SK-N-SH (cell line): ENCODE results near the gene STK38.

Experiments used
- CHD2 ChIP-seq: fragments of 150-350 bp; IDR thresholded peaks from 2 replicates; pipeline ENCODE4 v1.6.1; 2018; ENCODE audit warnings: low read length; ENCODE audit not compliant: partially characterized antibody
- CTCF ChIP-seq: fragments of 200-600 bp; sonication (generic); IDR thresholded peaks from 2 replicates; pipeline ENCODE4 v1.6.1; 2017; ENCODE audit warnings: antibody characterized with exemption, mild to moderate bottlenecking, moderate library complexity
- FOXM1 ChIP-seq: IDR thresholded peaks from 2 replicates; pipeline ENCODE4 v1.4.0; 2012; ENCODE audit warnings: low read depth, mild to moderate bottlenecking
- GABPA ChIP-seq: IDR thresholded peaks from 2 replicates; pipeline ENCODE4 v1.4.0; 2012; ENCODE audit warnings: low read depth, mild to moderate bottlenecking
- IRF3 ChIP-seq: fragments of 150-350 bp; IDR thresholded peaks from 2 replicates; pipeline ENCODE4 v1.6.1; 2016; ENCODE audit warnings: mild to moderate bottlenecking, low read depth, low read length
- JUND ChIP-seq: IDR thresholded peaks from 2 replicates; pipeline ENCODE4 v1.4.0; 2012
- POLR2AphosphoS5 ChIP-seq: IDR thresholded peaks from 2 replicates; pipeline ENCODE4 v1.6.1; 2012; ENCODE audit warnings: low read depth, low read length
- TCF12 ChIP-seq: IDR thresholded peaks from 2 replicates; pipeline ENCODE4 v1.4.0; 2012
- YY1 ChIP-seq: IDR thresholded peaks from 2 replicates; pipeline ENCODE4 v1.4.0; 2012; ENCODE audit warnings: low read depth, mild to moderate bottlenecking
- TF ChIP-seq, protein P1 (sequence below): IDR thresholded peaks from 2 replicates; pipeline ENCODE4 v1.6.1; 2012; ENCODE audit warnings: mild to moderate bottlenecking, low read depth, low read length, moderate library complexity

DNA sequence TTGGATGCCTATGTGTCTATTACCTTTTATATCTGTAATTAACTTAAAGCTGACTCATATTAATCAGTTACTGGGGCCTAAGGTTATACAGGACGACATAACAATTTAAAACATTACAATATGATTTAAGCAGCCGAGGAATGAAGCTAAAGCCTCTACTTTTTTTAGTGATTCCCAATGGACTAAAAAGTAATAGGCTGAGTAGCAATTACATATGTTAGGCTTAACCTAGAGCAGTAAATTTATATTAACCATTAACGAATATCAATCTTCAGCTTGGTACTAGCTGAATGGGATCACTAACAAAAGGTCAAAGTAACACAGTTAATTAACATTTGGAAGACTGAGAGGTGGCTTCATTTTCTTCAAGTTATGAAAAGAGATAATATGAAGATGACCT, 43.1 kb downstream of the STK38 start:
- TF ChIP-seq CTCF, result no peak
- no peak for TF ChIP-seq JUND
- TF ChIP-seq FOXM1, result no peak
- no peak for TF ChIP-seq POLR2AphosphoS5
- no peak for TF ChIP-seq YY1
- no peak for TF ChIP-seq CHD2
- TF ChIP-seq IRF3, result no peak
- TF ChIP-seq, protein P1, sequence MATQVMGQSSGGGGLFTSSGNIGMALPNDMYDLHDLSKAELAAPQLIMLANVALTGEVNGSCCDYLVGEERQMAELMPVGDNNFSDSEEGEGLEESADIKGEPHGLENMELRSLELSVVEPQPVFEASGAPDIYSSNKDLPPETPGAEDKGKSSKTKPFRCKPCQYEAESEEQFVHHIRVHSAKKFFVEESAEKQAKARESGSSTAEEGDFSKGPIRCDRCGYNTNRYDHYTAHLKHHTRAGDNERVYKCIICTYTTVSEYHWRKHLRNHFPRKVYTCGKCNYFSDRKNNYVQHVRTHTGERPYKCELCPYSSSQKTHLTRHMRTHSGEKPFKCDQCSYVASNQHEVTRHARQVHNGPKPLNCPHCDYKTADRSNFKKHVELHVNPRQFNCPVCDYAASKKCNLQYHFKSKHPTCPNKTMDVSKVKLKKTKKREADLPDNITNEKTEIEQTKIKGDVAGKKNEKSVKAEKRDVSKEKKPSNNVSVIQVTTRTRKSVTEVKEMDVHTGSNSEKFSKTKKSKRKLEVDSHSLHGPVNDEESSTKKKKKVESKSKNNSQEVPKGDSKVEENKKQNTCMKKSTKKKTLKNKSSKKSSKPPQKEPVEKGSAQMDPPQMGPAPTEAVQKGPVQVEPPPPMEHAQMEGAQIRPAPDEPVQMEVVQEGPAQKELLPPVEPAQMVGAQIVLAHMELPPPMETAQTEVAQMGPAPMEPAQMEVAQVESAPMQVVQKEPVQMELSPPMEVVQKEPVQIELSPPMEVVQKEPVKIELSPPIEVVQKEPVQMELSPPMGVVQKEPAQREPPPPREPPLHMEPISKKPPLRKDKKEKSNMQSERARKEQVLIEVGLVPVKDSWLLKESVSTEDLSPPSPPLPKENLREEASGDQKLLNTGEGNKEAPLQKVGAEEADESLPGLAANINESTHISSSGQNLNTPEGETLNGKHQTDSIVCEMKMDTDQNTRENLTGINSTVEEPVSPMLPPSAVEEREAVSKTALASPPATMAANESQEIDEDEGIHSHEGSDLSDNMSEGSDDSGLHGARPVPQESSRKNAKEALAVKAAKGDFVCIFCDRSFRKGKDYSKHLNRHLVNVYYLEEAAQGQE, result no peak
- TF ChIP-seq GABPA, result no peak
- TF ChIP-seq TCF12, result no peak
